ENCODE data around the gene SMG1. TPM values are rescaled to one million over a fixed set of nuclear protein-coding genes. Genes with fewer than 3 reads are reported as not detected.

Gene SMG1
- total RNA-seq, 1 donor from 2014 or later: 41.2 TPM

- no peak for TF ChIP-seq CTCF (IDR thresholded peaks at IDR 0.05; ENCODE audit: borderline replicate concordance)
- Histone ChIP-seq H3K4me1 (no peaks in the 10 kb centered on the region), H3K27me3 (ENCODE audit: low read depth) (no peaks in the 10 kb centered on the region), H3K9me3 (replicated peaks) (no peaks in the 10 kb centered on the region), H3K4me3 (no peak overlapping the region), H3K27ac (replicated peaks) (no peak overlapping the region), H3K36me3 (peaks cover 100% of the 10 kb centered on the region)
- no peak for DNase-seq
- intact Hi-C loops (cut with micrococcal nuclease): no loop called here
Measured at GRCh38 chr16:18836702-18837101, 89.5 kb downstream of the SMG1 start.

GRCh38 chr16:18834864-18835263, 91.3 kb downstream of the SMG1 start:
- TF ChIP-seq CTCF (IDR thresholded peaks at IDR 0.05; ENCODE audit: borderline replicate concordance): no peak
- intact Hi-C loops (cut with micrococcal nuclease): no loop called here
- Histone ChIP-seq H3K27ac (replicated peaks) (no peak overlapping the region), H3K4me3 (no peak overlapping the region), H3K4me1 (no peaks in the 10 kb centered on the region), H3K9me3 (replicated peaks) (no peaks in the 10 kb centered on the region), H3K27me3 (ENCODE audit: low read depth) (no peaks in the 10 kb centered on the region), H3K36me3 (peaks cover 100% of the 10 kb centered on the region)
- DNase-seq: no peak

GRCh38 chr16:18833707-18834505, 92.3 kb downstream of the SMG1 start:
- DNase-seq: no peak
- no peaks in the 10 kb centered on the region for H3K27me3 ChIP-seq (ENCODE audit: low read depth)
- no peak overlapping the region for H3K27ac ChIP-seq (replicated peaks)
- no peak for TF ChIP-seq CTCF (IDR thresholded peaks at IDR 0.05; ENCODE audit: borderline replicate concordance)
- H3K9me3 ChIP-seq (replicated peaks): no peaks in the 10 kb centered on the region
- no peak overlapping the region for H3K4me3 ChIP-seq
- intact Hi-C loops (cut with micrococcal nuclease): no loop called here
- no peaks in the 10 kb centered on the region for H3K4me1 ChIP-seq
- peaks cover 100% of the 10 kb centered on the region for H3K36me3 ChIP-seq

- DNase-seq: no peak
- Histone ChIP-seq H3K27ac (replicated peaks) (no peak overlapping the region), H3K36me3 (peaks cover 100% of the 10 kb centered on the region), H3K9me3 (replicated peaks) (no peaks in the 10 kb centered on the region), H3K4me1 (no peaks in the 10 kb centered on the region), H3K27me3 (ENCODE audit: low read depth) (no peaks in the 10 kb centered on the region), H3K4me3 (no peak overlapping the region)
- TF ChIP-seq CTCF (IDR thresholded peaks at IDR 0.05; ENCODE audit: borderline replicate concordance): no peak
- intact Hi-C loops (cut with micrococcal nuclease): no loop called here
Measured at GRCh38 chr16:18832613-18833012, 93.6 kb downstream of the SMG1 start.

- DNase-seq: no peak
- H3K36me3 ChIP-seq: peaks cover 98% of the 10 kb centered on the region
- TF ChIP-seq CTCF (IDR thresholded peaks at IDR 0.05; ENCODE audit: borderline replicate concordance): no peak
- H3K4me3 ChIP-seq: no peak overlapping the region
- intact Hi-C loops (cut with micrococcal nuclease): no loop called here
- no peak overlapping the region for H3K27ac ChIP-seq (replicated peaks)
- no peaks in the 10 kb centered on the region for H3K9me3 ChIP-seq (replicated peaks)
- H3K4me1 ChIP-seq: no peaks in the 10 kb centered on the region
- H3K27me3 ChIP-seq (ENCODE audit: low read depth): no peaks in the 10 kb centered on the region
Measured at GRCh38 chr16:18832006-18832405, 94.2 kb downstream of the SMG1 start.

Data from left ventricle myocardium inferior (tissue), 1 donor.